PFSK-1 (cell line): ENCODE results near the gene PRDM15.

Source experiments
- FOXP2 ChIP-seq: optimal IDR thresholded peaks from 2 replicates; pipeline ENCODE3; 2011; ENCODE audit warnings: borderline replicate concordance, control low read depth, inconsistent platforms; ENCODE audit not compliant: insufficient read depth; ENCODE audit errors: extremely low read length, extremely low read depth
- POLR2AphosphoS5 ChIP-seq: IDR thresholded peaks from 2 replicates; pipeline ENCODE4 v1.6.1; 2012; ENCODE audit warnings: low read depth, mild to moderate bottlenecking, control low read depth, low read length, moderate library complexity
- REST ChIP-seq, 2 experiments: IDR thresholded peaks; 2 replicates each; pipeline versions ENCODE4 v1.6.1 to v1.8.0; 2011 to 2012; ENCODE audit warnings: low read depth in 2 of 2, low read length in 2 of 2, control low read depth in 1 of 2, inconsistent platforms in 1 of 2, mild to moderate bottlenecking in 1 of 2, moderate library complexity in 1 of 2; ENCODE audit not compliant: insufficient read depth in 1 of 2
- SIN3A ChIP-seq: IDR thresholded peaks from 2 replicates; pipeline ENCODE4 v1.6.1; 2012; ENCODE audit warnings: mild to moderate bottlenecking, low read length, moderate library complexity, borderline replicate concordance; ENCODE audit not compliant: insufficient read depth
- TAF1 ChIP-seq: IDR thresholded peaks from 2 replicates; pipeline ENCODE4 v1.6.1; 2012; ENCODE audit warnings: low read length, control low read depth, borderline replicate concordance; ENCODE audit not compliant: insufficient read depth

PRDM15 gene

GRCh38 chr21:41916888-41917433 lies 37.8 kb upstream of the PRDM15 start:
- no peak for TF ChIP-seq REST (IDR thresholded peaks at IDR 0.05; ENCODE audit: insufficient read depth in 1 of 2, low read depth in 2 of 2, low read length in 2 of 2)
- no peak for TF ChIP-seq POLR2AphosphoS5
- no peak for TF ChIP-seq TAF1
- no peak for TF ChIP-seq FOXP2
- TF ChIP-seq SIN3A, result no peak

- TF ChIP-seq FOXP2 (no peak), POLR2AphosphoS5 (no peak), REST (IDR thresholded peaks at IDR 0.05; ENCODE audit: insufficient read depth in 1 of 2, low read depth in 2 of 2, low read length in 2 of 2) (no peak), SIN3A (no peak), TAF1 (no peak)
These were observed 35.8 kb upstream of the PRDM15 start for GRCh38 chr21:41914965-41915364.

- no peak for TF ChIP-seq POLR2AphosphoS5
- no peak for TF ChIP-seq TAF1
- TF ChIP-seq FOXP2, result no peak
- no peak for TF ChIP-seq REST (IDR thresholded peaks at IDR 0.05; ENCODE audit: insufficient read depth in 1 of 2, low read depth in 2 of 2, low read length in 2 of 2)
- TF ChIP-seq SIN3A, result no peak
These were observed 35.2 kb upstream of the PRDM15 start for GRCh38 chr21:41914358-41914757.

- TF ChIP-seq POLR2AphosphoS5 (no peak), TAF1 (no peak), REST (IDR thresholded peaks at IDR 0.05; ENCODE audit: insufficient read depth in 1 of 2, low read depth in 2 of 2, low read length in 2 of 2) (no peak), SIN3A (no peak), FOXP2 (no peak)
These were observed 34.1 kb upstream of the PRDM15 start for GRCh38 chr21:41913230-41913629.

GRCh38 chr21:41908829-41909228 lies 29.7 kb upstream of the PRDM15 start:
- no peak for TF ChIP-seq REST (IDR thresholded peaks at IDR 0.05; ENCODE audit: insufficient read depth in 1 of 2, low read depth in 2 of 2, low read length in 2 of 2)
- no peak for TF ChIP-seq FOXP2
- no peak for TF ChIP-seq POLR2AphosphoS5
- no peak for TF ChIP-seq SIN3A
- no peak for TF ChIP-seq TAF1
